GM23248 (cell line): ENCODE results near the gene RPN2.

Experiments used
- EZH2 ChIP-seq: fragments of 200-600 bp; sonication (generic); IDR thresholded peaks from 2 replicates; pipeline ENCODE4 v1.6.1; 2018; ENCODE audit warnings: antibody characterized with exemption, mild to moderate bottlenecking; ENCODE audit not compliant: insufficient read depth, poor library complexity, severe bottlenecking
- EZH2phosphoT487 ChIP-seq: fragments of 200-600 bp; sonication (generic); IDR thresholded peaks from 2 replicates; pipeline ENCODE4 v1.6.1; 2018; ENCODE audit warnings: antibody characterized with exemption, moderate library complexity, mild to moderate bottlenecking, low read depth; ENCODE audit not compliant: insufficient read depth

- TF ChIP-seq EZH2phosphoT487 (no peak), EZH2 (no peak)
These were observed 105.6 kb downstream of the RPN2 start for GRCh38 chr20:37284691-37285161.
